GM12872 (cell line): ENCODE results near the gene NTN1.

Source experiments
- CTCF ChIP-seq: IDR thresholded peaks from 3 replicates; pipeline ENCODE4 v1.5.1; 2011; ENCODE audit warnings: low read depth, mild to moderate bottlenecking, low read length, moderate library complexity; ENCODE audit not compliant: insufficient read depth

Gene NTN1

GRCh38 chr17:9192010-9192409 is 170.7 kb downstream of the NTN1 start:
- no peak for TF ChIP-seq CTCF

- TF ChIP-seq CTCF, result no peak
Measured at GRCh38 chr17:9195411-9195810, 174.1 kb downstream of the NTN1 start.

GRCh38 chr17:9195961-9196670 is 174.8 kb downstream of the NTN1 start:
- no peak for TF ChIP-seq CTCF

- no peak for TF ChIP-seq CTCF
Measured at GRCh38 chr17:9199571-9200551, 178.6 kb downstream of the NTN1 start.

- TF ChIP-seq CTCF, result no peak
Measured at GRCh38 chr17:9200699-9201359, 179.5 kb downstream of the NTN1 start.

GRCh38 chr17:9202532-9202931 is 181.2 kb downstream of the NTN1 start:
- no peak for TF ChIP-seq CTCF
